Stimulated activated CD4-positive, alpha-beta T cell treated with anti-CD3 and anti-CD28 coated beads, Interleukin-1b, Interleukin-23, amount 100 ng/mL, for 24 hours (primary cell): ENCODE data around the gene PRM3.

Source experiments
- DNase-seq, 4 experiments: peaks; one replicate each; pipeline ENCODE4 v3.0.0-alpha.2; 2020; ENCODE audit warnings: low read depth in 4 of 4, low spot score in 1 of 4

The PRM3 gene

GRCh38 chr16:11272921-11273720, at the start of gene PRM3:
Gene PRM3 (minus strand): TSS chr16:11273629. CDS start chr16:11273595, 34 bp downstream.
- DNase-seq, result no peak

- no peak for DNase-seq
Measured at GRCh38 chr16:11322823-11323222, 49.4 kb upstream of the PRM3 start.

GRCh38 chr16:11321662-11322061, 48.2 kb upstream of the PRM3 start:
- DNase-seq, result no peak

- no peak for DNase-seq
Measured at GRCh38 chr16:11320170-11320569, 46.7 kb upstream of the PRM3 start.

- DNase-seq, result no peak
Measured at GRCh38 chr16:11319529-11320146, 46.2 kb upstream of the PRM3 start.

- no peak for DNase-seq
Measured at GRCh38 chr16:11318817-11319216, 45.4 kb upstream of the PRM3 start.

- no peak for DNase-seq
Measured at GRCh38 chr16:11316331-11317015, 43.0 kb upstream of the PRM3 start.

GRCh38 chr16:11315510-11315909, 42.1 kb upstream of the PRM3 start:
- DNase-seq, result no peak

- no peak for DNase-seq
Measured at GRCh38 chr16:11314309-11314894, 41.0 kb upstream of the PRM3 start.

GRCh38 chr16:11313493-11314308, 40.3 kb upstream of the PRM3 start:
- DNase-seq, result no peak

- DNase-seq, result no peak
Measured at GRCh38 chr16:11312718-11313492, 39.5 kb upstream of the PRM3 start.

- no peak for DNase-seq
Measured at GRCh38 chr16:11310997-11311561, 37.6 kb upstream of the PRM3 start.

GRCh38 chr16:11310634-11310977, 37.2 kb upstream of the PRM3 start:
- DNase-seq, result no peak

- no peak for DNase-seq
Measured at GRCh38 chr16:11309895-11310633, 36.6 kb upstream of the PRM3 start.

GRCh38 chr16:11308493-11309283, 35.3 kb upstream of the PRM3 start:
- DNase-seq, result no peak

GRCh38 chr16:11307639-11308492, 34.4 kb upstream of the PRM3 start:
- DNase-seq, result no peak

- no peak for DNase-seq
Measured at GRCh38 chr16:11306997-11307638, 33.7 kb upstream of the PRM3 start.
